Activated CD8-positive, alpha-beta memory T cell treated with anti-CD3 and anti-CD28 coated beads for 48 hours (primary cell): ENCODE measurements around the gene ZPBP2.
"Not testable (repeated sequence)": the region's sequence is repeated elsewhere in the genome, so short reads cannot be mapped to it uniquely, and the experiment has no call there.

Experiments
- DNase-seq, 3 experiments: peaks; one replicate each; pipeline ENCODE4 v3.0.0-alpha.2; 2020; ENCODE audit warnings: low read depth in 2 of 3, low spot score in 2 of 3

ZPBP2 gene

GRCh38 chr17:39855911-39856649 is 11.9 kb upstream of the ZPBP2 start:
- not testable (repeated sequence) for DNase-seq

GRCh38 chr17:39861235-39861634 is 6.8 kb upstream of the ZPBP2 start:
- DNase-seq: no peak

- DNase-seq: no peak
Observed at GRCh38 chr17:39863244-39863917, 4.6 kb upstream of the ZPBP2 start.

- DNase-seq: peak; percentile 62 to 85 (median 69)
Observed at GRCh38 chr17:39863918-39864746, 3.9 kb upstream of the ZPBP2 start, which contains the start of gene IKZF3. TSS of gene IKZF3 (minus strand) at chr17:39864312. CDS start at chr17:39864126, 186 bp downstream.

GRCh38 chr17:39866013-39866730 is 1.8 kb upstream of the ZPBP2 start:
- no peak for DNase-seq

- DNase-seq: peak; percentile 26 to 36 (median 32)
Observed at GRCh38 chr17:39867084-39867879, 720 bp upstream of the ZPBP2 start.

- no peak for DNase-seq
Observed at GRCh38 chr17:39868554-39868942, 546 bp downstream of the ZPBP2 start.

GRCh38 chr17:39870776-39871175 is 2.8 kb downstream of the ZPBP2 start:
- no peak for DNase-seq

GRCh38 chr17:39871801-39872200 is 3.8 kb downstream of the ZPBP2 start:
- DNase-seq: no peak

- DNase-seq: no peak
Observed at GRCh38 chr17:39872751-39873150, 4.7 kb downstream of the ZPBP2 start.

GRCh38 chr17:39886102-39886501 is 18.1 kb downstream of the ZPBP2 start:
- DNase-seq: not testable (repeated sequence)

- DNase-seq: no peak
Observed at GRCh38 chr17:39887078-39887477, 19.1 kb downstream of the ZPBP2 start.

GRCh38 chr17:39889200-39889599 is 21.2 kb downstream of the ZPBP2 start:
- DNase-seq: no peak

- no peak for DNase-seq
Observed at GRCh38 chr17:39894681-39895376, 26.8 kb downstream of the ZPBP2 start.

- DNase-seq: no peak
Observed at GRCh38 chr17:39898088-39898487, 30.1 kb downstream of the ZPBP2 start.

GRCh38 chr17:39899215-39899614 is 31.2 kb downstream of the ZPBP2 start:
- DNase-seq: no peak

GRCh38 chr17:39902027-39902426 is 34.0 kb downstream of the ZPBP2 start:
- not testable (repeated sequence) for DNase-seq

- no peak for DNase-seq
Observed at GRCh38 chr17:39903158-39903884, 35.3 kb downstream of the ZPBP2 start.

GRCh38 chr17:39904990-39905288 is 36.9 kb downstream of the ZPBP2 start:
- DNase-seq: no peak
